ENCODE data around the gene ZBTB34.

ZBTB34 gene

DNA sequence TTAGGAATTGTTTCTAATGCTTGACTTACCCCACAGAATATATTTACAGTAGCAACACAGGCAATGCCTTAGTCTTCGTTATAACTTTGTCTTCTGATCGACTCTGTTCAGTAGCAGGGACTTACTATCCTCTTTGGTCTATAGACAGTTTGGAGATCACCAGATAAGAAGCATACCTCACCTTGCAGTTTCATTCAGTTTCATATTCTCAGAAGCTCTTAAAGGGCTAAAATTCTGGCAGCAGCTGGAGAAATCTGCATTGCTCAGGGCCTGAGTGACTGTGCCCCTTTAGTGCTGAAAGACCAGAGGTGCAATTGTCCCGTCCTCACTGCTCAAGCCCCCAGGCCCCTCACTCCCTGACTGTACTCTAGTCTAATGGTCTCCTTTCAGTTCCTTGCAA is 29.6 kb upstream of the ZBTB34 start:
- Histone ChIP-seq H3K4me3 (ENCODE audit: low read depth, low read length) (no peak overlapping the region), H3K4me1 (ENCODE audit: control insufficient read depth, insufficient read depth, low read length) (no peaks in the 10 kb centered on the region), H3K9me3 (ENCODE audit: control insufficient read depth, insufficient read depth, low read length) (no peaks in the 10 kb centered on the region), H3K27me3 (ENCODE audit: control insufficient read depth, insufficient read depth, low read length) (no peaks in the 10 kb centered on the region), H3K36me3 (ENCODE audit: control insufficient read depth, insufficient read depth, low read length) (peaks cover 28% of the 10 kb centered on the region), H3K27ac (ENCODE audit: low read depth, low read length) (no peak overlapping the region), H3K9ac (ENCODE audit: low read depth, low read length) (no peak overlapping the region)

DNA sequence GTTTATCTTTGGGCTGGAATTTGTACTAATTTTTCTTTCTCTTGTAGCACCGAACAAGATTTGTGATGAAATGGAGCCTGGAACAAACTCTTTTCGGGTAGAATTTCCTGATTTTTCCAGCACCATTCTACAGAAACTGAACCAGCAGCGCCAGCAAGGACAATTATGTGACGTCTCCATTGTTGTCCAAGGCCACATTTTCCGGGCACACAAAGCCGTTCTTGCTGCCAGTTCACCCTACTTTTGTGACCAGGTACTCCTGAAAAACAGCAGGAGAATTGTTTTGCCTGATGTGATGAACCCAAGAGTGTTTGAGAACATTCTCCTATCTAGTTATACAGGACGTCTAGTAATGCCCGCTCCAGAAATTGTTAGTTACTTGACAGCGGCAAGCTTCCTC is 28.0 kb upstream of the ZBTB34 start:
- Histone ChIP-seq H3K4me3 (ENCODE audit: low read depth, low read length) (no peak overlapping the region), H3K9ac (ENCODE audit: low read depth, low read length) (no peak overlapping the region), H3K9me3 (ENCODE audit: control insufficient read depth, insufficient read depth, low read length) (no peaks in the 10 kb centered on the region), H3K4me1 (ENCODE audit: control insufficient read depth, insufficient read depth, low read length) (no peaks in the 10 kb centered on the region), H3K36me3 (ENCODE audit: control insufficient read depth, insufficient read depth, low read length) (peaks cover 28% of the 10 kb centered on the region), H3K27ac (ENCODE audit: low read depth, low read length) (no peak overlapping the region), H3K27me3 (ENCODE audit: control insufficient read depth, insufficient read depth, low read length) (no peaks in the 10 kb centered on the region)

DNA sequence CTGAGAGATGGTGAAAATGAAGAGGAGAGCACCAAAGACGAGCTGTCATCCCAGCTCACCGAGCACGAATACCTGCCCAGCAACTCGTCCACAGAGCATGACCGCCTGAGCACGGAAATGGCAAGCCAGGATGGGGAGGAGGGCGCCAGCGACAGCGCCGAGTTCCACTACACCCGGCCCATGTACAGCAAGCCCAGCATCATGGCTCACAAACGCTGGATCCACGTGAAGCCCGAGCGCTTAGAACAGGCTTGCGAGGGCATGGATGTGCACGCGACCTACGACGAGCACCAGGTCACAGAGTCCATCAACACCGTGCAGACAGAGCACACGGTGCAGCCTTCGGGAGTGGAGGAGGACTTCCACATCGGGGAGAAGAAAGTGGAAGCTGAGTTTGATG is 27.4 kb upstream of the ZBTB34 start:
- no peaks in the 10 kb centered on the region for H3K4me1 ChIP-seq (ENCODE audit: control insufficient read depth, insufficient read depth, low read length)
- no peak overlapping the region for H3K9ac ChIP-seq (ENCODE audit: low read depth, low read length)
- no peaks in the 10 kb centered on the region for H3K27me3 ChIP-seq (ENCODE audit: control insufficient read depth, insufficient read depth, low read length)
- peaks cover 28% of the 10 kb centered on the region for H3K36me3 ChIP-seq (ENCODE audit: control insufficient read depth, insufficient read depth, low read length)
- no peaks in the 10 kb centered on the region for H3K9me3 ChIP-seq (ENCODE audit: control insufficient read depth, insufficient read depth, low read length)
- H3K27ac ChIP-seq (ENCODE audit: low read depth, low read length): no peak overlapping the region
- no peak overlapping the region for H3K4me3 ChIP-seq (ENCODE audit: low read depth, low read length)

DNA sequence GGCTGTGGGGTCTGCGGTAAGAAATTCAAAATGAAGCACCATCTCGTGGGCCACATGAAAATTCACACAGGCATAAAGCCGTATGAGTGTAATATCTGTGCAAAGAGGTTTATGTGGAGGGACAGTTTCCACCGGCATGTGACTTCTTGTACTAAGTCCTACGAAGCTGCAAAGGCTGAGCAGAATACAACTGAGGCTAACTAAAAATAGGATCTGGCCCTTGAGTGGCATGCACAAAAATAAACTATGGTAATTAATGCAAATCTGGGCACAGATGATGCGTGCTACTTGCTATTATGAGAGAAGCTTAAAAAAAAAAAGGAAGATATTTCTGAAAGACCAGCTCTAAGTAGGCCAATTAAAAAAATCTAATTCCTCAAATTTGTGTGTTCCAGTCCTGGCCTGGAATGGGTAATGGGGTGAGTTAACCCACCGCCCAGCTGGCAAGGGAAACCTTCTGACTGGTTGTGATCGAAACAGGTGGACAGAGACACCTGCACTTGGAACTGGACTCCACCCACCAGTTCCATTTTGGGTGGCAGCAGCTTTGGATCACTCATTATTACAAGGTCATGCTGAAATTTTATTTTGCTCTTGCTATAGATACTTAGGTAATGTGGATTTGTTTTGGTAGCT is 26.6 kb upstream of the ZBTB34 start:
- Histone ChIP-seq H3K4me1 (ENCODE audit: control insufficient read depth, insufficient read depth, low read length) (no peaks in the 10 kb centered on the region), H3K27ac (ENCODE audit: low read depth, low read length) (no peak overlapping the region), H3K4me3 (ENCODE audit: low read depth, low read length) (no peak overlapping the region), H3K9me3 (ENCODE audit: control insufficient read depth, insufficient read depth, low read length) (no peaks in the 10 kb centered on the region), H3K9ac (ENCODE audit: low read depth, low read length) (no peak overlapping the region), H3K27me3 (ENCODE audit: control insufficient read depth, insufficient read depth, low read length) (no peaks in the 10 kb centered on the region), H3K36me3 (ENCODE audit: control insufficient read depth, insufficient read depth, low read length) (peaks cover 31% of the 10 kb centered on the region)

DNA sequence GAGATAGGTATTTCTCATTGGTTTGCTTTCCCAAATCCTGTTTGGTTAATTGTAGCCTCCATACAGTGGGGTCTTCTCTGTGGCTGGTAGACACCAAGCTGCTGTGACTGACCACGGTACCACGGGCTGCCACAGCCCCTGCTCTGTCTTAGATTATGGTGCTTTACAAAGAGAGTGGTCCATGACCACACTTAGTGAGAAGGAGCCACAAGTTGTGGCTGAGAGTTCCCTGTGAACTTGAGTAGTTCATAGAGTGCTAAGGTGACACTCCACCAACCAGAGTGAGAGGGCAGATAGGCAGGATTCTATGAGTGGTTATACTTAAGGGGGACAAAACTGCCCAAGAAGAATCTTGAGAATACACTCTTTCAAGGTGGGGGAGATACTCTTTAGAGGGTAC is 25.8 kb upstream of the ZBTB34 start:
- no peaks in the 10 kb centered on the region for H3K4me1 ChIP-seq (ENCODE audit: control insufficient read depth, insufficient read depth, low read length)
- no peak overlapping the region for H3K27ac ChIP-seq (ENCODE audit: low read depth, low read length)
- H3K36me3 ChIP-seq (ENCODE audit: control insufficient read depth, insufficient read depth, low read length): peaks cover 31% of the 10 kb centered on the region
- no peak overlapping the region for H3K9ac ChIP-seq (ENCODE audit: low read depth, low read length)
- H3K4me3 ChIP-seq (ENCODE audit: low read depth, low read length): no peak overlapping the region
- H3K27me3 ChIP-seq (ENCODE audit: control insufficient read depth, insufficient read depth, low read length): no peaks in the 10 kb centered on the region
- no peaks in the 10 kb centered on the region for H3K9me3 ChIP-seq (ENCODE audit: control insufficient read depth, insufficient read depth, low read length)

DNA sequence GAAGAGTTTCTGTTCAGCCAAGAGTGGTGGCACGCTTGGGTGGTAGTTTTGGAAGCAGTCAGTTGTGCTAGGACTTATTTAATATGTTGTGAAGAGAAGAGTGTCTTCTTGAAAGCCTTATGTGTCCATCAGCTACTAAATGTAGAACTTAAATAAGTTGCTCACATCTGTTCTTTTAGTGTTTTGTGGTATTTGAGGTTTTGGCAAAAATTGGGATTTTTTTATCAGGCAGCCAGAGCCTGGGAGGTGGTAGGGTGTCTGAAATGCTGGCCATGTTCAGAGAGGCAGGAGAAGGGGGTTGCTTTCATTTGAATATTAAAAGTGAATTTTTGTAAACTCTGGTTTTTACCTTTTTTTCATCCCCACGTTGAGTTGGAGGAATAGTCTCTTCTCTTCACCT is 24.2 kb upstream of the ZBTB34 start:
- Histone ChIP-seq H3K4me3 (ENCODE audit: low read depth, low read length) (no peak overlapping the region), H3K9me3 (ENCODE audit: control insufficient read depth, insufficient read depth, low read length) (no peaks in the 10 kb centered on the region)

DNA sequence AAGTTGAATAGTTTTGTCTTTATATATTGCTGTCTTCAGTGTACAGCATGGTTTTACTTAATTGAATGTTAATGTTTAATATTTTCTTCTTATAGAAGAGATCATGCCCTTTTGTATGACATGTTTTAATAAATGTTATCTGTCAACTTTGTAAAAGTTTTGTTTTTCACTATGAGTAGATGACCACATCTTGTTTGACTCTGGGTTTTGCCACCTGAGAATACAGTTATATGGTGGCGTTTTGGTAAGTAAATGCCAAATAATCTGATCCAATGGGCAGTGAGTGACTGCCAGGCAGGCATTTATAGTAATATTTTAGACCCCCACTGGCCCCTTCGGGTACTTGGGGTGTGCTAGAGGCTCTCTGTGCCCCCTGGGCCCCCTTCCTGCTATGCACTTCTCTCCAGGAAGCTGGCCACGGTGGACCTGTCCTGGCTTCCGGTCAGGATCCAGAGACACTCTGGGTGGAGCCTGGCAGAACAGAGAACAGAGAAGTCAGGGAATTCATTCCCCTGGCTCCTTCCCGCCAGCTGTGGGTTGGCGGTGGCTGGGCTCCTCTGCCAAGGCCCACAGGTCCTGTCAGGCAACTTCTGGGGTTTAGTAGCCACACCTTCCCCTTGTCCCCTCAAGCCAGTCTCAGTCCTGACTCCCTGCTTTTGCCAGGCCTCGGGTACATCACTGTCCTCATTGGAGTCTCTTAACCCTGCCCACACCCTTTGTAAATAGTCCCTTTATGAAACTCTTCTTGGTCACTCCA is 22.2 kb upstream of the ZBTB34 start:
- no peak overlapping the region for H3K27ac ChIP-seq (ENCODE audit: low read depth, low read length)
- no peak overlapping the region for H3K4me3 ChIP-seq (ENCODE audit: low read depth, low read length)

More for the DNA sequence above, 24.2 kb upstream of the ZBTB34 start:
- Histone ChIP-seq H3K27me3 (ENCODE audit: control insufficient read depth, insufficient read depth, low read length) (no peaks in the 10 kb centered on the region), H3K9ac (ENCODE audit: low read depth, low read length) (no peak overlapping the region), H3K36me3 (ENCODE audit: control insufficient read depth, insufficient read depth, low read length) (peaks cover 31% of the 10 kb centered on the region), H3K4me1 (ENCODE audit: control insufficient read depth, insufficient read depth, low read length) (no peaks in the 10 kb centered on the region), H3K27ac (ENCODE audit: low read depth, low read length) (no peak overlapping the region)

DNA sequence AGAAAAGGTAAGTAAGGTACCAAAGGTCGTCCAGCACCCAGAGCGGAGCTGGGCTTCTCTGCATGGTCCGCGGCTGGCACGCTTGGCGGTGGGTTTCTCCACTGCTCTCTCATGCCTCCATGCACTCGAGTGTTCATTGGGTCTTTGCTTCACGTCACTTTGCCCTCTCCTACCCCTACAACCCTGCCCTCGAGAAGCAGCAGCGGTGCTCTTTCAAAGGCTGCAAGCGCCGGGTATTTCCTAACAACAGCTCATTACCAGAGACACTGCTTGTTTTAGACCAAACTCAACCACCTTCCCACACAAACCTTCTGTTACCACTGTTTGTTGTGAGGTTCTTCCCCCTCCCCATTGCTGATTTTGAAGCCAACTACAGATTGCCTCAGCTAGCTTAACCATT is 21.5 kb upstream of the ZBTB34 start:
- H3K27me3 ChIP-seq (ENCODE audit: control insufficient read depth, insufficient read depth, low read length): no peaks in the 10 kb centered on the region
- H3K9me3 ChIP-seq (ENCODE audit: control insufficient read depth, insufficient read depth, low read length): no peaks in the 10 kb centered on the region
- no peak overlapping the region for H3K9ac ChIP-seq (ENCODE audit: low read depth, low read length)
- peaks cover 12% of the 10 kb centered on the region for H3K36me3 ChIP-seq (ENCODE audit: control insufficient read depth, insufficient read depth, low read length)
- no peak overlapping the region for H3K4me3 ChIP-seq (ENCODE audit: low read depth, low read length)
- no peaks in the 10 kb centered on the region for H3K4me1 ChIP-seq (ENCODE audit: control insufficient read depth, insufficient read depth, low read length)
- no peak overlapping the region for H3K27ac ChIP-seq (ENCODE audit: low read depth, low read length)

More for the DNA sequence above, 22.2 kb upstream of the ZBTB34 start:
- no peak overlapping the region for H3K9ac ChIP-seq (ENCODE audit: low read depth, low read length)
- H3K9me3 ChIP-seq (ENCODE audit: control insufficient read depth, insufficient read depth, low read length): no peaks in the 10 kb centered on the region
- H3K4me1 ChIP-seq (ENCODE audit: control insufficient read depth, insufficient read depth, low read length): no peaks in the 10 kb centered on the region
- peaks cover 18% of the 10 kb centered on the region for H3K36me3 ChIP-seq (ENCODE audit: control insufficient read depth, insufficient read depth, low read length)
- no peaks in the 10 kb centered on the region for H3K27me3 ChIP-seq (ENCODE audit: control insufficient read depth, insufficient read depth, low read length)

DNA sequence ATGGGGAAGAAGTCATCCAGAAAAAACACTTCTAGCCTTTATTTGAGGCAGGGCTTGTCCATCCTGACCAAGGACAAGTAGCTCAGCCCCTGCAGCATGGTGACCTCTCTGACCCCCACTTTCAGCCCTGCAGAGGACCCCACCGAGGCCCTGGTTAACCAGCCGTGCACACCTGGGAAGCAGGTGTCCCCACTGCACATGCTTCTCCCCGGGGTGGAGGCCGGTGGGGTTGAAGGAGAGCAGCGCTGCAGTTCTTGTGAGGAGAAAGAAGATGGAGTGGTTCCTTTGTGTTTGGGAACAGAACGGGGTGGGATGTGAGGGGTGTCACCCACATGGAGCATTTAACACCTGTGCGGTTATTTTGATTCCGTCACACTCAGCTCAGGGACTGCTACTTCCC is 21.1 kb upstream of the ZBTB34 start:
- Histone ChIP-seq H3K9ac (ENCODE audit: low read depth, low read length) (no peak overlapping the region), H3K27ac (ENCODE audit: low read depth, low read length) (no peak overlapping the region), H3K27me3 (ENCODE audit: control insufficient read depth, insufficient read depth, low read length) (no peaks in the 10 kb centered on the region), H3K4me3 (ENCODE audit: low read depth, low read length) (no peak overlapping the region), H3K4me1 (ENCODE audit: control insufficient read depth, insufficient read depth, low read length) (no peaks in the 10 kb centered on the region), H3K9me3 (ENCODE audit: control insufficient read depth, insufficient read depth, low read length) (no peaks in the 10 kb centered on the region), H3K36me3 (ENCODE audit: control insufficient read depth, insufficient read depth, low read length) (peaks cover 8% of the 10 kb centered on the region)

DNA sequence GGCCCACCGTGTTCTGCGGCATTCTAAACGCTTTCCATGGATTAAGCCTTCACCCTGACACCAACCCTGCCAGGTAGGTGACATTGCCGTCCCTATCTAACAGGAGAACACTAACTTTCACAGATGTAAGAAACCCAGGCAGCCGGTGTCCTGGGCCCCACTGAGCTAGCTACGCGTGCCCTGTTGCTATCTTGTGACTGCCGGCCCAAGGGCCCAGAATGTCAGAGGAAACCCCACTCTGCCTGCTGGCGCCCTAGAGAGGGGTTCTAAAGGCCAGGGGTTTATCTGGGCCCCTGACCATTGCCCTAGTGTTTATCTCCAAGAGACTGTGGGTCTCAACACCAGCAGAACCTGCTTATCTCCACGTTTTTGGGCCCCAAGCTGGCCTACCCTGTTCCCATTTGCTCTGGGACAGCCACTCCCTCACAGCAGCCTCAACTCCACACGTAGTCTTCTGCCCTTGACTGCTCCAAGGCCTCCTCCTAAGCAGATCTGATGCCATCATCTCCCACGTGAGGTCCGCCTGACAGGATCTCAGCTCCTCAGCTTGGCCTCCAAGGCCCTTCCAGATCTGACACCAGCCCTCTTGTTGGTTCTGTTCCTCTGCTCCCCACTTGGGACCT is 18.1 kb upstream of the ZBTB34 start:
- no peaks in the 10 kb centered on the region for H3K9me3 ChIP-seq (ENCODE audit: control insufficient read depth, insufficient read depth, low read length)
- no peak overlapping the region for H3K4me3 ChIP-seq (ENCODE audit: low read depth, low read length)
- H3K36me3 ChIP-seq (ENCODE audit: control insufficient read depth, insufficient read depth, low read length): 0 out of 2 replicates have a peak, but pooled peaks cover 3% of the 10 kb centered on the region
- H3K27ac ChIP-seq (ENCODE audit: low read depth, low read length): no peak overlapping the region
- no peaks in the 10 kb centered on the region for H3K27me3 ChIP-seq (ENCODE audit: control insufficient read depth, insufficient read depth, low read length)
- H3K4me1 ChIP-seq (ENCODE audit: control insufficient read depth, insufficient read depth, low read length): no peaks in the 10 kb centered on the region
- H3K9ac ChIP-seq (ENCODE audit: low read depth, low read length): no peak overlapping the region
